HG02970 (cell line): ENCODE data around the gene CDC37L1.
"Not testable (repeated sequence)": the region's sequence is repeated elsewhere in the genome, so short reads cannot be mapped to it uniquely, and the experiment has no call there.

Source experiments
- ATAC-seq: cut with Tn5 transposase; IDR thresholded peaks from one replicate; pipeline ENCODE4 v1.9.1; 2021; ENCODE audit warnings: mild to moderate bottlenecking, moderate library complexity, moderate number of reproducible peaks; ENCODE audit not compliant: unreplicated experiment, low FRiP score

CDC37L1 gene

DNA sequence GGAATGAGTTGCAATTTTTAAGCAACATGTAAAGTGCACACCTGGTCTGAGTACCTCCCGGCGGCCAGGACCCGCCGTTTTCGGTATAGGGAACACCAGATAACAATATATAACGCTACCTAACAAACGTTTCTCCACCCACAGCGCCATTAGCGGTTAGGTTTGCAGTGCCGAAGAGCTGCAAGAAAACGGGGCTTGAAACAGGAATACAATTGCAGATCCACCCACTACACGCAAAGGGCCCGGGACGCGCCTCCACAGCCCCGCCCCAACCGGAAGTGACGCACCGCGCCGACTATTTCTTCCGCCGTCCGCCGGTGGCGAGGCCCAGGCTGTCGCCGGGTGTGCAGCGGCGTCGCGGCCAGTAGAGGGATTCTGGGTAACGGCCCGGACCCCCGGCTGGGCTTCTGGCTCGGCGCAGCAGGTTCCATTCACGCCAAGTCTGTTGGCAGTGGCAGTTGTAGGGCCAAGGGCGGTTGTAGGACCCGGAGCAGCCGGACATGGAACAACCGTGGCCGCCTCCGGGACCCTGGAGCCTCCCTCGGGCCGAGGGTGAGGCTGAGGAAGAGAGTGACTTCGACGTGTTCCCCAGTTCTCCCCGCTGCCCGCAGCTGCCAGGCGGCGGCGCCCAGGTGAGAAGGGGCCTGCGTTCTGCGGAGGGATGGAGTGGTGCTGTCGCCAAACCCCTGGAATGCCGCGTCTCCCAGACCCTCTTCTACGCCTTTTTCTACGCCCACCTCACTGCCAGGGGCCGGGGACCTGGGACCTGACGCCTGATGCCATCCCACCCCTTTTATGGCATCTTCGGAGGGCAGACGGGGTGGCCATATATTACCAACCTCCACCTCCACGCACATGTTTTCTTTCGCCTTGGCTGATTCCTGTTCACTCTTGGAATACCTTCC is at the start of gene CDC37L1:
Gene CDC37L1, plus strand, starts transcription at position 302 of the 905 bp plus-strand sequence. Its CDS starts 199 bp downstream, at position 501.
- peak; percentile 95 for ATAC-seq

DNA sequence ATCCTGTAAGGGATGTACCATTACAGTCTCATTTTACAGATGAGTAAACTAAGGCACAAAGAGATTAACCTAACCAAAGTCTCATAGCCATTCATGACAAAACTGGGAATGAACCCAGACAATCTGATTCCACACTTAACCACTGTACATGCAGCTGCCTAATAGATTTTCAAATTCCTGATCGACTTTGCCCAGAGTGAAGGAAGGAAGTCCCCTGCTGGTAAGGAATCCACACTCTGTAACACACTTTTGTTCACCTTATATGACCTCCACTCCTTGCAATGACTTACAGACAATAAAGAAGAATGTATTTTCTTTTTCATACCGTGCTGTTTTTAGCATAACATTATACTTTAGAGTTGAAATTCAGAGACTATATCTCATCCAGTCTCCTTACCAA is 48.5 kb upstream of the CDC37L1 start:
- ATAC-seq = no peak

GRCh38 chr9:4638968-4639367 is 40.4 kb upstream of the CDC37L1 start:
- no peak for ATAC-seq

- no peak for ATAC-seq
These were observed 39.9 kb upstream of the CDC37L1 start for GRCh38 chr9:4639420-4639819.

GRCh38 chr9:4640027-4640426 is 39.3 kb upstream of the CDC37L1 start:
- ATAC-seq = no peak

DNA sequence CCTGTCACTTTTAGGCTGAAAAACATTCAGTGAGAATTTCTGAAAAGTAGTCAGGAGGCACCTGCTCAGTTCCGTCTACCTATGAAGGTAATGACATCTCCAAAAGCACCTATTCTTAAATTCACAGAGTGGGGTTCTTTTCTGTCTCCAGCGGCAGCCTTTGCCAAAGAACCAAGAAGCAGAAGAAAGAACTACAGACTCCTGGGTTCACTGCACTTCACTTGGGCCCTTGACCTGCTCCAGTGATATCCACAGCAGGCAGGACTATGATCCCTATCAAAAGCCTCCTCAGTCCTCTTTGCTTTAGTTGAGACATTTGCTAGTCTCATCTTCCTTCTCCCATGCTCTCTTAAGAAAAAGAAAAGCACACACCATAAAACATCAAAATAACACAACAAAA is 37.0 kb upstream of the CDC37L1 start:
- no peak for ATAC-seq

DNA sequence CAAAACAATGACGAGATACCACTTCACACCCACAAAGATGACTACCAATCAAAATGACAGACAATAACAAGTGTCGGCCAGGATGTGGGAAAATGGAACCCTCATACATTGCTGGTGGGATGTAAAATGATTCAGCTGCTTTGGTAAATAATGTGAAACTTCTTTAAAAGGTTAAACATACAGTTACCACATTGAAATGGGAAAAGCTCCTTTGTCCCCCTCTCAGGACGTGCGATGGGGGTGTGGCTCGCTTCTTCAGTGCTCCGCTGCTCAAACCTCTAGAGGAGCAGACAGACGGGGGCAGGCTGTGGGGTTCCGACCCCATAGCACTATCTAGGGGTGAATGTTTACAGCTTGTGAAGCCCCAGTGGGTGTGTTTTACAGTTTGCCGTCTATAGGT is 25.3 kb upstream of the CDC37L1 start:
- ATAC-seq = no peak

GRCh38 chr9:4654538-4654937 is 24.8 kb upstream of the CDC37L1 start:
- no peak for ATAC-seq

DNA sequence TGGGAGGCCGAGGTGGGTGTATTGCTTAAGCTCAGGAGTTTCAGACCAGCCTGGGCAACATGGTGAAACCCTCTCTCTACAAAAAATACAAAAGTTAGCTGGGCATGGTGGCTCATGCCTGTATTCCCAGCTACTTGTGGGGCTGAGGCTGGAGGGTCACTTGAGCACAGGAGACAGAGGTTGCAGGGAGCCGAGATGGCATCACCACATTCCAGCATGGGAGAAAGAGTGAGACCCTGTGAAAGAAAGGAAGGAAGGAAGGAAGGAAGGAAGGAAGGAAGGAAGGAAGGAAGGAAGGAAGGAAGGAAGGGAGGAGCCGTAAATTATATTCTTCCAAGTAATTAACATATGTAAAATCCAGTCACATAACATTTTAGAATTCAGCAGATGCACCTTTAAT is 23.2 kb upstream of the CDC37L1 start:
- not testable (repeated sequence) for ATAC-seq

GRCh38 chr9:4656621-4657020 is 22.7 kb upstream of the CDC37L1 start:
- ATAC-seq = no peak

DNA sequence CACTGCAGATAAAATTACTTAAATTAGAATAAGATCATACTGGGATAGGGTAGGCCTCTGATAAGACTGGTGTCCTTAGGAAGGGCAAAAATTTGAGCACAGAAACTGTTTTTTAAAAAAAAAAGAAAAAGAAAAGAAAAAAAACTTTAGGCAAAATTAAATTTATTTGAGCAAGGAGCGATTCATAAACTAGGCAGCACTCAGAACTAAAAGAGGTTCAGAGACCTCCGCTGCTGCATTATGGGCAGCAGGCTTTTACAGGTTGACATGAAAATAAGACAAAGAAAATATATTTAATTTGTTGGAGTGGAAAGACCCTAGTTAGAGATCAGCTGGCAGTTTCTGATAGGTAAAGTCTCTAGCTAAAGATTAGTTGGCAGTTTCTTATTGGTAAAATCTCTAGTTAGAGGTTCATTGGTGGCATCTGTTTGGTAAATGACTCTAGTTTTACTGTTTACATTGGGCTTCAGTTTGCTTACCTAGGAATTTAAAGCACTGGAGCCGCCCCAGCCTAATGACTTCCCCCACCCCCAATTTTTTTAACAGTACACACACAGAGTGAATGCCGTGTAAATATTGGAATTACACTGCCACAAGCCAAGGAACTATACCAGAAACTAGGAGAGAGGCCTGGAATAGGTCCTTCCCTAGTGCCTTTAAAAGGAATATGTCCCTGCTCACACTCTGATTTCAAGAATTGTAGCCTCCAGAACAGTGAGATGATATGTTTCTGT is 21.8 kb upstream of the CDC37L1 start:
- no peak for ATAC-seq

DNA sequence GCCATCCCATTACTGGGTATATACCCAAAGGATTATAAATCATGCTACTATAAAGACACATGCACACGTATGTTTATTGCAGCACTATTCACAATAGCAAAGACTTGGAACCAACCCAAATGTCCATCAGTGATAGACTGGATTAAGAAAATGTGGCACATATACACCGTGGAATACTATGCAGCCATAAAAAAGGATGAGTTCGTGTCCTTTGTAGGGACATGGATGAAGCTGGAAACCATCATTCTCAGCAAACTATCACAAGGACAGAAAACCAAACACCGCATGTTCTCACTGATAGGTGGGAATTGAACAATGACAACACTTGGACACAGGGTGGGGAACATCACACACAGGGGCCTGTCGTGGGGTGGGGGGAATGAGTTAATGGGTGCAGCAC is 18.7 kb upstream of the CDC37L1 start:
- ATAC-seq = not testable (repeated sequence)

DNA sequence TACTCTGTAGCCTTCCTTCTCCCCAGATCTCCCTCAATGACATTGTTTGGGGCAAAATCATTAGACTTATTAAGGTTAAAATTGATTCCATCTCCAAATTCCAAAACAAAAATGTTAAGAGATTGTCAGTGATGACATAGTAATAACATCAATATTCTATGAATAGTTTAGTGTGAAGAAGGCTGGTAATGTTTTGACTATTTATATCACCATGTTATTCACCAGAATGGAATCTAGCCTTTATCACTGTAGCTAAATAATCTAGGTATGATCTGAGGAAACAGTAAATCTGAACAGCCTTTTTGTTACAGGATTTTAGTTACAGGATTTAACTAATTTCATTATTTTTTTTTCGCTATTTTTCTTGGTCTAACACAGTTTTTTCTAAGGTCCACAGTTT is 18.2 kb upstream of the CDC37L1 start:
- ATAC-seq = no peak

- ATAC-seq = no peak
These were observed 17.8 kb upstream of the CDC37L1 start for GRCh38 chr9:4661611-4662010.

DNA sequence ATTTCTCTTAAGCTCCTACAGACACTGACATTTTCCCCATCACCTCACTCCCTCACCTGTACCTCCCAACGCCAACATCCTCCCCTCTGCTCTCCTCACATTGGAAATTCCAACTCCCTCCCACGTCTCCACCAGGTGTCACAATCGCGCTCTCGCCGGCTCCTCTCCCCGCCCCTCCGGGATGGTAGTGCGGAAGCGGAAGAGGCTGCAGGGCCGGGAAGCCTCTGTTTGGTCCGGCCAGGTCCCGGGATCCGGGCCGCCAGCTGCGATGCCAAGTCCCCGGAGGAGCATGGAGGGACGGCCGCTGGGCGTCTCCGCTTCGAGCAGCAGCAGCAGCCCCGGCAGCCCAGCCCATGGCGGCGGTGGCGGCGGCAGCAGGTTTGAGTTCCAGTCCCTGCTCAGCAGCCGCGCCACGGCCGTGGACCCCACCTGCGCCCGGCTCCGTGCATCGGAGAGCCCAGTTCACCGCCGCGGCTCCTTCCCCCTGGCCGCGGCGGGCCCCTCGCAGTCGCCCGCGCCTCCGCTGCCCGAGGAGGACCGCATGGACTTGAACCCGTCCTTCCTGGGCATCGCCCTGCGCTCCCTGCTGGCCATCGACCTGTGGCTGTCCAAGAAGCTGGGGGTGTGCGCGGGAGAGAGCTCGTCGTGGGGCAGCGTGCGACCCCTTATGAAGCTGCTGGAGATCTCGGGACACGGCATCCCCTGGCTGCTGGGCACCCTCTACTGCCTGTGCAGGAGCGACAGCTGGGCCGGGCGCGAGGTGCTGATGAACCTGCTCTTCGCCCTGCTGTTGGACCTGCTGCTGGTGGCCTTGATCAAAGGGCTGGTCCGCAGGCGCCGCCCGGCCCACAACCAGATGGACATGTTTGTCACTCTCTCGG is 17.0 kb upstream of the CDC37L1 start, which contains the start of gene PLPP6:
Gene PLPP6, plus strand, starts transcription at position 187 of the 881 bp plus-strand sequence. Its CDS starts 82 bp downstream, at position 269.
- peak; percentile 74 for ATAC-seq

- ATAC-seq = no peak
These were observed 16.2 kb upstream of the CDC37L1 start for GRCh38 chr9:4662989-4663792.

DNA sequence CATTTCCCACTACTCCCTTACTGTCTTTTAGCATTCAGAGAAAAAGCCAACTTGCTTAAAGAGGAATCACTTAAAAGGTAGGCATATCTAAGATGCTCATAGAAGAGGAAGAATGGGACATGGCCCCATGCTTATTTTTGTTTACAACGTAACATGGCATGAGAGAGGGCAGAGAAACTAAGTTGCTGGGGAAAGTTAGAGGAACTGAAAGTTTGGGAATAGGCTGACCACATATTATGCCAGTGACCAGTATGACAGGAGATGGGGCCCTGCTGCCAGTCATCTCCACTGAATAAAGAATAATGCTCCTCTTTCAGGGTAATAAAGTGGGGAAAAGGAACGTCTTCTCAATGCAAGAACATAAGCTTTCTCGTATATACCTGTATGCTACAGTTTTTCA is 15.4 kb upstream of the CDC37L1 start:
- no peak for ATAC-seq

- ATAC-seq = no peak
These were observed 14.0 kb upstream of the CDC37L1 start for GRCh38 chr9:4665357-4665756.

DNA sequence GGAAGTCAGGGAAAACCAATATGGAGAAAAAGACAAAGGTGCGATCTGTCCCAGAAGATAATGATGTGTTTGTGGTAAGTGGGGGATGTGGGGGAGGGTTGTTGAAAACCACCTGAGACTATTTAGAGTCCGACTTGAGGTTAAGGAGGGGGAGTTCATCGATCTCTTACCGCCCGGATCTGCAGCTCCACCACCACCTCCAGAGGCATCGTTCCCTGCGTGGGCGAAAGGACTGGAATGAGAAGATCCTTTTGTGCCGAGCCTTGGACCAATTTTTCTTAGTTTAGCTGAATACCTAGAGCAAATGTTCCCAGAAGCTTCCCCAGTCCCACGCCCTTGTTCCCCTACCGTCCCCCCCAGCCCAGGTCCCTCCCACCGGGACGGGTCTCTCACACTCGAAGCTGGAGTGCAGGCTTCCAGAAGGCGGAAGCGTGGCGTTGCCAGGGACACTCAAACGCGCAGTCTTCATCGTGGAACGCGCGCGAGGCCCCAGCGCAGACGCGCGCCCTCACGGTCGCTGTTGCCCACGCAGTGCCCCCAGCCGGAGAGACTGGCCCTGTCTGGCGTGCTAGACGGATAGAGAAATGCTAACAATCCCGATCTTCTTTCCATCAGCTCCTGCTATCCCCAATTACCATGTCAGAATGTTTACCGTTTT is 13.2 kb upstream of the CDC37L1 start, which contains the start of gene SPATA6L:
Gene SPATA6L, minus strand, starts transcription at position 439 of the 658 bp plus-strand sequence. Its CDS starts 230 bp downstream, at position 209.
- no peak for ATAC-seq
